ENCODE results near the gene MRPL11. TPM values are rescaled to one million over a fixed set of nuclear protein-coding genes. Genes with fewer than 3 reads are reported as not detected.

Gene MRPL11
- total RNA-seq, 1 donor from 2014 or later = 93.0 TPM

GRCh38 chr11:66418168-66418985 lies 20.3 kb downstream of the MRPL11 start:
- peak; percentile 42 for DNase-seq (ENCODE audit: low spot score)
- intact Hi-C loops (cut with micrococcal nuclease) = loop anchor here (1.0 kb wide), 3 partner anchors 10 to 21 kb away; no protein-coding TSS in a partner anchor
- peaks cover 23% of the 10 kb centered on the region for H3K27me3 Mint-ChIP-seq (ENCODE audit: insufficient read depth)

DNA sequence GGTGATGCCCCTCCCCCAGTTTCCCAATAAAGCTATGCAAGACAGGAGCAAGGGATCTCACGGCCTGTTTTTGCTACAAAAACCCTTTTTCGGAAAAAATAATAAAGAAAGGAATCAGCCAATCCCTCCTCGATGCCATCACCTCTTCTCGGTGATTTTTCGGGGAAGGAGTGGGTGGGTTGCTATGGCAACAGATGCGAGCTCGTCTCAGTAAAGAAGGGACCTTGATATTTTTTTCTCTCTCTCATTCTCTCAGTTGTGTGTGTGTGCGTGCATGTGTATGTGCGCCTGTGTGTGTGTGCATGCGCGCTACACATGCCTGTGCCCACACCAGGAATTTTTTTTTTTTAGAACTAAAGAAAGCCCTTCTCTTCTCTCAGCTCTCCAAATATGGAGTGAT lies 21.6 kb downstream of the MRPL11 start:
- intact Hi-C loops (cut with micrococcal nuclease) = no loop called here
- peak overlapping the region; percentile 15 for H3K4me3 Mint-ChIP-seq
- peaks cover 40% of the 10 kb centered on the region for H3K4me1 Mint-ChIP-seq (ENCODE audit: low read depth)
- no peaks in the 10 kb centered on the region for H3K36me3 Mint-ChIP-seq (ENCODE audit: low read depth)
- H3K27ac Mint-ChIP-seq = peak overlapping the region; percentile 25
- no peak for DNase-seq (ENCODE audit: low spot score)
- peaks cover 5% of the 10 kb centered on the region for H3K9me3 Mint-ChIP-seq
- H3K27me3 Mint-ChIP-seq (ENCODE audit: insufficient read depth) = peaks cover 28% of the 10 kb centered on the region

More at GRCh38 chr11:66418168-66418985, 20.3 kb downstream of the MRPL11 start:
- H3K27ac Mint-ChIP-seq = peak overlapping the region; percentile 10
- peaks cover 36% of the 10 kb centered on the region for H3K4me1 Mint-ChIP-seq (ENCODE audit: low read depth)
- peaks cover 5% of the 10 kb centered on the region for H3K9me3 Mint-ChIP-seq
- peak overlapping the region; percentile 66 for H3K4me3 Mint-ChIP-seq
- H3K36me3 Mint-ChIP-seq (ENCODE audit: low read depth) = no peaks in the 10 kb centered on the region

- Mint-ChIP-seq H3K36me3 (ENCODE audit: low read depth) (no peaks in the 10 kb centered on the region), H3K27ac (no peak overlapping the region), H3K9me3 (peaks cover 5% of the 10 kb centered on the region), H3K27me3 (ENCODE audit: insufficient read depth) (peaks cover 28% of the 10 kb centered on the region), H3K4me3 (no peak overlapping the region), H3K4me1 (ENCODE audit: low read depth) (peaks cover 40% of the 10 kb centered on the region)
- DNase-seq (ENCODE audit: low spot score) = no peak
- intact Hi-C loops (cut with micrococcal nuclease) = no loop called here
Observed at GRCh38 chr11:66415423-66415822, 23.2 kb downstream of the MRPL11 start.

DNA sequence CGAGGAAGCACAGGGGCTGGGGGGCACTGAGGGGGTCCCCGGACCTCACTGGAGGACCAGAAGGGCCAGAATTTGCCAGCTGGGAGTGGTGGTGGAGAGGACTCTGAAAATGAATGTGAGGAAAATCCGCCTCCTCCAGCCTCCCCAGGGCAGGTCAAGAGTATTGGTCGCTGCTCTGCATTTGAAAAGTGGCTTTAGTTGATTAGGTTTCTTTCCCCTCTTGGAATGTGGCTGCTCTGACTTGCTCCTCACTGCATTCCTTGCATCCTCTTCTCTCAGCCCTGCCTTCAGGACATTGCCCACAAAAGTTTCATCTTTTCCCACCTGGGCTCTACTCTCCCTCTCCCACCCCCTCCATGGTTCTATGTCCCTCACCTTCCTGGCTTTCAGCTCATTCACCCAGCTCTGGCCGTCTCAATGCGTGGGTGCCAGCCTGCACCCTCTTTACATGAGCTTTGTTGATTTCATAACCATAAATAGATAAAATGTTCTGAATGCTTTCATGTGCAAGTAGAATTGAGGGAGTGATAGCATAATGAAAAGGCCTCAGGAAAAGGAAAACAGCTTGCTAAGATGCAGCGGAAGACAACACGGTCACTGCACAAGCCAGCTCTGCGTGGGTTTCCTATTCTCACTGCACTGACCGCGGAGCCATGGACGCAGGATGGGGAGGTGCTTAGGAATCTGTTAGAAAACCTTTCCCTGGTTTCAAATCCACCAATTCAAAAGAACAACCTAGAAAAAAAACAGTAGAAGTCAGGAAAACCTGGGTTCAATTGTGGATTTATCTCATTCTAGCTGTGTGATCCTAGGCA lies 24.3 kb downstream of the MRPL11 start:
- Mint-ChIP-seq H3K27ac (no peak overlapping the region), H3K36me3 (ENCODE audit: low read depth) (no peaks in the 10 kb centered on the region)

GRCh38 chr11:66413167-66413566 lies 25.5 kb downstream of the MRPL11 start:
- peaks cover 18% of the 10 kb centered on the region for H3K27me3 Mint-ChIP-seq (ENCODE audit: insufficient read depth)
- intact Hi-C loops (cut with micrococcal nuclease) = no loop called here
- no peak overlapping the region for H3K4me3 Mint-ChIP-seq
- no peak overlapping the region for H3K27ac Mint-ChIP-seq
- no peak for DNase-seq (ENCODE audit: low spot score)
- H3K36me3 Mint-ChIP-seq (ENCODE audit: low read depth) = no peaks in the 10 kb centered on the region
- no peaks in the 10 kb centered on the region for H3K9me3 Mint-ChIP-seq
- H3K4me1 Mint-ChIP-seq (ENCODE audit: low read depth) = peaks cover 32% of the 10 kb centered on the region

More for the DNA sequence above, 24.3 kb downstream of the MRPL11 start:
- no peak for DNase-seq (ENCODE audit: low spot score)
- Mint-ChIP-seq H3K27me3 (ENCODE audit: insufficient read depth) (peaks cover 24% of the 10 kb centered on the region), H3K4me3 (no peak overlapping the region), H3K9me3 (peaks cover 5% of the 10 kb centered on the region), H3K4me1 (ENCODE audit: low read depth) (peaks cover 39% of the 10 kb centered on the region)
- intact Hi-C loops (cut with micrococcal nuclease) = no loop called here

GRCh38 chr11:66412110-66412509 lies 26.5 kb downstream of the MRPL11 start:
- intact Hi-C loops (cut with micrococcal nuclease) = no loop called here
- Mint-ChIP-seq H3K4me3 (no peak overlapping the region), H3K36me3 (ENCODE audit: low read depth) (no peaks in the 10 kb centered on the region), H3K27me3 (ENCODE audit: insufficient read depth) (peaks cover 15% of the 10 kb centered on the region), H3K9me3 (no peaks in the 10 kb centered on the region), H3K27ac (no peak overlapping the region), H3K4me1 (ENCODE audit: low read depth) (peaks cover 22% of the 10 kb centered on the region)
- no peak for DNase-seq (ENCODE audit: low spot score)

- peaks cover 14% of the 10 kb centered on the region for H3K27me3 Mint-ChIP-seq (ENCODE audit: insufficient read depth)
- DNase-seq (ENCODE audit: low spot score) = no peak
- H3K9me3 Mint-ChIP-seq = no peaks in the 10 kb centered on the region
- no peak overlapping the region for H3K27ac Mint-ChIP-seq
- H3K4me1 Mint-ChIP-seq (ENCODE audit: low read depth) = peaks cover 14% of the 10 kb centered on the region
- intact Hi-C loops (cut with micrococcal nuclease) = no loop called here
- no peak overlapping the region for H3K4me3 Mint-ChIP-seq
- no peaks in the 10 kb centered on the region for H3K36me3 Mint-ChIP-seq (ENCODE audit: low read depth)
Observed at GRCh38 chr11:66411323-66411722, 27.3 kb downstream of the MRPL11 start.

DNA sequence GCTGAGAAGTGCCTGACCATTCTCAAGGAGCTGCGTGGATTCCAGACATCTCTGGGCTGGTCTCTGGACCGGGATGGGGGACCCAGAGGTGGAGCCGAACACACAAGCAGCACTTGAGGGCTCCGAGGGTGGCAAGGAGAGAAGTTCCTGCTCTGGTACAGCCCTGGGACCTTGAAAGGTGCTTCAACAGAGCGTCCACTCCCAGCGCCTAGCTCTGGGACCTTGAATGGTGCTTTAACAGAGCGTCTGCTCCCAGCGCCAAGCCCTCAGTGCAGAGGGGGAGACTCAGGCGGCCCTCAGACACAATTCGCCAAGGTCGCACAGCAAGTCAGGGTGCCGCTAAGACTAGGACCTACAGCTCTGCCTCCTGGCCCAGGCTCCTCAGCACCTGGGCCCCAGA lies 28.5 kb downstream of the MRPL11 start:
- Mint-ChIP-seq H3K27ac (no peak overlapping the region), H3K9me3 (no peaks in the 10 kb centered on the region), H3K36me3 (ENCODE audit: low read depth) (no peaks in the 10 kb centered on the region), H3K4me1 (ENCODE audit: low read depth) (peaks cover 9% of the 10 kb centered on the region), H3K27me3 (ENCODE audit: insufficient read depth) (peaks cover 18% of the 10 kb centered on the region), H3K4me3 (peak overlapping the region; percentile 19)
- intact Hi-C loops (cut with micrococcal nuclease) = no loop called here
- DNase-seq (ENCODE audit: low spot score) = no peak

DNA sequence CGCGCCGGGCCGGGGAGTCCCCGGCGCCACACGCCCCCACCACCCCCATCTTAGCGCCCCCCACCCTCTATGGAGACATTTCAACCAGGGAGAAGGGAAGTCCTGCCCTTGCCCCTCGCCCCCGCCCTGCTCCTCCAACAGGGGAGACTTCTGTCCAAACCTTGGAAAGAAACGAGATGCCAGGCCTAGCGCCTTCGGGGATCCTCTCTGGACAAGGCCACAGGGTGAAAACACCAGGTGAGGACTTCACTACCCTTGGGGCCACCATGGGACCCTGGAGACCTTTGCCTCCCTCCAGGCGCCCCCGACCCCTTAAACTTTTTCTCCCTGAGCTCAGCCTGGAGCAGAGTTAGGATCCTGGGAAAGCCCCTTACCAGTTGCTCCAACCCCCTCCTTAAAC lies 29.4 kb downstream of the MRPL11 start:
- H3K27me3 Mint-ChIP-seq (ENCODE audit: insufficient read depth) = peaks cover 21% of the 10 kb centered on the region
- H3K4me3 Mint-ChIP-seq = no peak overlapping the region
- intact Hi-C loops (cut with micrococcal nuclease) = loop anchor here (1.0 kb wide), 1 partner anchor 57 kb away; the partner anchor contains the start of gene PELI3
- H3K36me3 Mint-ChIP-seq (ENCODE audit: low read depth) = no peaks in the 10 kb centered on the region
- DNase-seq (ENCODE audit: low spot score) = no peak
- no peak overlapping the region for H3K27ac Mint-ChIP-seq
- peaks cover 9% of the 10 kb centered on the region for H3K4me1 Mint-ChIP-seq (ENCODE audit: low read depth)
- H3K9me3 Mint-ChIP-seq = no peaks in the 10 kb centered on the region

- Mint-ChIP-seq H3K4me1 (ENCODE audit: low read depth) (peaks cover 9% of the 10 kb centered on the region), H3K4me3 (peak overlapping the region; percentile 84), H3K27ac (peak overlapping the region; percentile 72), H3K27me3 (ENCODE audit: insufficient read depth) (peaks cover 21% of the 10 kb centered on the region), H3K36me3 (ENCODE audit: low read depth) (no peaks in the 10 kb centered on the region), H3K9me3 (no peaks in the 10 kb centered on the region)
- peak; percentile 86 for DNase-seq (ENCODE audit: low spot score)
- intact Hi-C loops (cut with micrococcal nuclease) = loop anchor here (1.0 kb wide), 8 partner anchors 10 to 426 kb away; partner anchors contain the start of genes ACTN3, DPP3, PELI3 and ZDHHC24
Observed at GRCh38 chr11:66408488-66409214, 30.0 kb downstream of the MRPL11 start.

DNA sequence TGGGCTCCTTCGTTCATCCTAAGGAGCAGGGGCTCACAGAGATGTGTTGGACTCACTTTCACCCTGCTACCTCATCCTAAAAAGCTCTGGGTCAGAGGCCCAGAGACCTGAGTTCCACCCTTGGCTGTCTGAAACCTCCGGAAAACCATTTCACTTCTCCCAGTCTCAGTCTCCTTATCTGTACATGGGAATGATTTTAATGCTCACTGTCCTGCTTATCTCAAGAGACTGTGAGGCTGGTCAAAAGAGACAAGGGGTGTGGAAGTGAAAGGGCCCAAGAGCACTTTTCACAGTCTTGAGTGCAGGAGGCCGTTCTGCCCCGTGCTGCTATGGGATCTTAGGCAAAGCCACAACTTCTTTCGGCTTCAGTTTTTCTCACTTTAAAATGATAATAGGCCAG lies 31.0 kb downstream of the MRPL11 start:
- Mint-ChIP-seq H3K9me3 (no peaks in the 10 kb centered on the region), H3K27me3 (ENCODE audit: insufficient read depth) (peaks cover 21% of the 10 kb centered on the region), H3K4me1 (ENCODE audit: low read depth) (peaks cover 5% of the 10 kb centered on the region), H3K27ac (no peak overlapping the region), H3K4me3 (no peak overlapping the region), H3K36me3 (ENCODE audit: low read depth) (no peaks in the 10 kb centered on the region)
- DNase-seq (ENCODE audit: low spot score) = no peak
- intact Hi-C loops (cut with micrococcal nuclease) = loop anchor here (1.0 kb wide), 7 partner anchors 11 to 427 kb away; partner anchors contain the start of genes ACTN3, DPP3 and ZDHHC24

- H3K27ac Mint-ChIP-seq = no peak overlapping the region
- peaks cover 5% of the 10 kb centered on the region for H3K27me3 Mint-ChIP-seq (ENCODE audit: insufficient read depth)
- intact Hi-C loops (cut with micrococcal nuclease) = no loop called here
- no peak overlapping the region for H3K4me3 Mint-ChIP-seq
- no peaks in the 10 kb centered on the region for H3K4me1 Mint-ChIP-seq (ENCODE audit: low read depth)
- no peaks in the 10 kb centered on the region for H3K36me3 Mint-ChIP-seq (ENCODE audit: low read depth)
- H3K9me3 Mint-ChIP-seq = no peaks in the 10 kb centered on the region
- DNase-seq (ENCODE audit: low spot score) = no peak
Observed at GRCh38 chr11:66393954-66394353, 44.7 kb downstream of the MRPL11 start.

Data from activated T-helper 1 cell treated with anti-CD3 and anti-CD28 coated beads, Interleukin-12 subunit alpha, Interleukin-12 subunit beta, Interleukin-2, Interleukin-4 antibody, amounts not matched to agents 30 ng/mL and 10 ng/mL and 1 ng/mL, durations not matched to agents 14 hours and 24 hours and 36 hours (primary cell).